Neuronal stem cell (in vitro differentiated cells): ENCODE data around the gene FNIP2.
"Not testable (repeated sequence)": the region's sequence is repeated elsewhere in the genome, so short reads cannot be mapped to it uniquely, and the experiment has no call there.

Experiments used
- DNase-seq: peaks from one replicate; pipeline ENCODE4 v3.0.0-alpha.2; 2013; ENCODE audit warnings: low spot score
- H2AFZ ChIP-seq: one replicate; pipeline ENCODE4 v1.6.1; 2013; ENCODE audit warnings: mild to moderate bottlenecking, low read length, inconsistent platforms
- H2AK5ac ChIP-seq: 2 replicates; pipeline ENCODE4 v1.6.1; 2013; ENCODE audit warnings: low read depth, mild to moderate bottlenecking, inconsistent platforms, low read length, moderate library complexity, mixed read lengths
- H2BK120ac ChIP-seq: 2 replicates; pipeline ENCODE4 v1.6.1; 2013; ENCODE audit warnings: low read depth, mild to moderate bottlenecking, inconsistent platforms, low read length, moderate library complexity, mixed read lengths
- H2BK12ac ChIP-seq: one replicate; pipeline ENCODE4 v1.6.1; 2013; ENCODE audit warnings: low read length, inconsistent platforms
- H2BK15ac ChIP-seq: 2 replicates; pipeline ENCODE4 v1.6.1; 2013; ENCODE audit warnings: mild to moderate bottlenecking, low read length, inconsistent platforms, mixed read lengths
- H2BK5ac ChIP-seq: one replicate; pipeline ENCODE4 v1.6.1; 2013; ENCODE audit warnings: inconsistent platforms, mild to moderate bottlenecking, low read length, moderate library complexity
- H3K14ac ChIP-seq: one replicate; pipeline ENCODE4 v1.6.1; 2013; ENCODE audit warnings: low read length, inconsistent platforms
- H3K18ac ChIP-seq: 2 replicates; pipeline ENCODE4 v1.6.1; 2013; ENCODE audit warnings: low read length, inconsistent platforms
- H3K23ac ChIP-seq: 2 replicates; pipeline ENCODE4 v1.6.1; 2013; ENCODE audit warnings: low read depth, mild to moderate bottlenecking, mixed read lengths, low read length, inconsistent platforms; ENCODE audit not compliant: poor library complexity
- H3K27ac ChIP-seq: replicated peaks from 3 replicates; pipeline ENCODE4 v1.5.1; 2013; ENCODE audit warnings: low read length, inconsistent platforms
- H3K27me3 ChIP-seq, 3 experiments: 2 replicates each; pipeline ENCODE4 v1.6.1; 2013; ENCODE audit warnings: low read length in 3 of 3, mild to moderate bottlenecking in 2 of 3, inconsistent platforms in 1 of 3, low read depth in 1 of 3, mixed read lengths in 1 of 3, moderate library complexity in 1 of 3; ENCODE audit not compliant: control insufficient read depth in 3 of 3, insufficient read depth in 3 of 3
- H3K36me3 ChIP-seq, 2 donors: replicated peaks in 1 of 2; 2 replicates each; pipeline ENCODE4 v1.6.1; 2013; ENCODE audit warnings: low read length in 2 of 2; ENCODE audit not compliant: control insufficient read depth in 2 of 2, insufficient read depth in 2 of 2
- H3K4ac ChIP-seq: 2 replicates; pipeline ENCODE4 v1.6.1; 2013; ENCODE audit warnings: inconsistent platforms, mild to moderate bottlenecking, low read length, moderate library complexity
- H3K4me1 ChIP-seq, 2 donors: 1 replicate in 1 of 2; 2 replicates in 1 of 2; pipeline ENCODE4 v1.6.1; 2013; ENCODE audit warnings: low read length in 2 of 2, low read depth in 1 of 2; ENCODE audit not compliant: control insufficient read depth in 2 of 2, insufficient read depth in 1 of 2
- H3K4me2 ChIP-seq: one replicate; pipeline ENCODE4 v1.6.1; 2013; ENCODE audit warnings: mild to moderate bottlenecking, low read length, inconsistent platforms; ENCODE audit not compliant: insufficient read depth, poor library complexity, severe bottlenecking
- H3K4me3 ChIP-seq, 2 donors: 2 replicates each; pipeline ENCODE4 v1.5.1; 2013; ENCODE audit warnings: low read length in 2 of 2, mild to moderate bottlenecking in 2 of 2, inconsistent platforms in 1 of 2, moderate library complexity in 1 of 2
- H3K79me1 ChIP-seq: one replicate; pipeline ENCODE4 v1.6.1; 2013; ENCODE audit warnings: low read depth, mild to moderate bottlenecking, inconsistent platforms, low read length, moderate library complexity
- H3K9ac ChIP-seq: one replicate; pipeline ENCODE4 v1.6.1; 2013; ENCODE audit warnings: mild to moderate bottlenecking, low read depth, low read length, inconsistent platforms; ENCODE audit not compliant: poor library complexity
- H3K9me3 ChIP-seq, 2 donors: replicated peaks in 1 of 2; 2 replicates each; pipeline versions ENCODE3 to v1.6.1; 2013; ENCODE audit warnings: low read length in 2 of 2, mild to moderate bottlenecking in 2 of 2, inconsistent platforms in 1 of 2, low read depth in 1 of 2, mixed read lengths in 1 of 2, moderate library complexity in 1 of 2; ENCODE audit not compliant: control insufficient read depth in 2 of 2, insufficient read depth in 1 of 2
- H4K8ac ChIP-seq: one replicate; pipeline ENCODE4 v1.6.1; 2013; ENCODE audit warnings: low read depth, mild to moderate bottlenecking, inconsistent platforms, low read length, moderate library complexity
- H4K91ac ChIP-seq: one replicate; pipeline ENCODE4 v1.6.1; 2013; ENCODE audit warnings: low read length, low read depth, mild to moderate bottlenecking, inconsistent platforms; ENCODE audit not compliant: poor library complexity
- whole genome bisulfite sequencing, 2 donors: extraction: QIAGEN DNeasy Blood & Tissue Kit; methylation state at CpG; one replicate each; pipeline ENCODE4 v1.1.7; 2013; ENCODE audit warnings: missing lambda C conversion rate in 2 of 2, mixed read lengths in 1 of 2; ENCODE audit not compliant: insufficient read length in 2 of 2, insufficient replicate concordance in 1 of 2; ENCODE audit errors: extremely low coverage in 2 of 2; 5-methylcytosine and 5-hydroxymethylcytosine counted together

FNIP2 gene

DNA sequence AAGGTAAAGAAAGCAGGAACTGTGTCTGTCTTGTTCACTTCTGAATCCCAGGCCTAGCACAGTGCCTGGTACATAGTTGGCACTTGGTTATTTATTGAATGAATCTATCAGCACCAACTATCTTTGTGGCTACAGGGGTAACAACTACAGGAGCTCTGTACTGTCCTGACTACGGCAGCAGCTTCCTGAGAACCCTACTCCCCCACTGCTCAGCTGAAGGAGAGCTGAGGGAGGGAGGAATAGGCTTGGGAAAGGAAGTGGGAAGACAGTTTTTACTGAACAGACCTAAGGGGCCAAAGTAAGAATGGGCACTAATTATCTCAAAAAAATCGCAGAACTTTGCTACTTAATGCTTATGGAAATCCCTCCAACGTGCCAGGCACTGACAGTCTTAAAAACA, 178.0 kb downstream of the FNIP2 start:
- no peak overlapping the region for H2BK12ac ChIP-seq
- H3K4me2 ChIP-seq: no peak overlapping the region
- no CpG with 5 or more reads among the region's 3 CpGs for WGBS, 2 donors

DNA sequence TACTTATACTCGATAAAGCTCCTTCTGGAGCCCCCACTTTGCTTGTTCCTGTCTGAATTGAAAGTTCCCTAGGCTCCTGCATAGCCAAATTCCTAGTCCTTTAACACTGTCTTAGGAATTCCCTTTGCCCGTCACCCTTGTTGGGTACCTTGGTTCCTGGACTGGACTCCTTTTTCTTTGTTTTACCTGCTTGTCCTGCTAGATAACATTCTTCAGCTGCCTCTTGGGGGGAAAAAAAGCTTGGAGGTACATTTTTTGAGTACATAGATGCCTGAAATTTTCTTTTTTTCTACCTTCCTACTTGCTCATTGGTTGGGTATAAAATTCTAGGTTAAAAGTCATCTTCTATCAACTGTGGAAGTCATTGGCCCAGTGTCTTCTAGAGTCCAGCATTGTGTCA, 179.2 kb downstream of the FNIP2 start:
- no peak overlapping the region for H3K4me2 ChIP-seq
- no peak overlapping the region for H2BK12ac ChIP-seq
- no peaks in the 10 kb centered on the region for H3K4me1 ChIP-seq
- no peak overlapping the region for H3K14ac ChIP-seq
- no peaks in the 10 kb centered on the region for H3K79me1 ChIP-seq
- H2BK120ac ChIP-seq: no peak overlapping the region
- H3K36me3 ChIP-seq: no peaks in the 10 kb centered on the region
- H3K23ac ChIP-seq: no peak overlapping the region
- no peak overlapping the region for H4K8ac ChIP-seq
- H2AFZ ChIP-seq: no peak overlapping the region
- H3K4ac ChIP-seq: no peak overlapping the region
- H3K9ac ChIP-seq: no peak overlapping the region
- no peak for DNase-seq
- no peak overlapping the region for H2BK5ac ChIP-seq
- no peak overlapping the region for H2AK5ac ChIP-seq
- H3K27me3 ChIP-seq: no peaks in the 10 kb centered on the region
- no peak overlapping the region for H3K27ac ChIP-seq
- H4K91ac ChIP-seq: no peak overlapping the region
- no CpG with 5 or more reads among the region's 2 CpGs for WGBS, 2 donors
- H3K4me3 ChIP-seq: no peak overlapping the region
- H2BK15ac ChIP-seq: no peak overlapping the region
- H3K18ac ChIP-seq: no peak overlapping the region
- H3K9me3 ChIP-seq: peaks cover 2 to 9% of the 10 kb centered on the region in 2 donors

More for the DNA sequence above, 178.0 kb downstream of the FNIP2 start:
- no peak overlapping the region for H2BK120ac ChIP-seq
- H3K4me1 ChIP-seq: no peaks in the 10 kb centered on the region
- H2BK15ac ChIP-seq: no peak overlapping the region
- no peaks in the 10 kb centered on the region for H3K79me1 ChIP-seq
- no peaks in the 10 kb centered on the region for H3K36me3 ChIP-seq
- H3K14ac ChIP-seq: no peak overlapping the region
- no peak overlapping the region for H4K91ac ChIP-seq
- H4K8ac ChIP-seq: no peak overlapping the region
- peaks cover 2% of the 10 kb centered on the region in 2 donors for H3K9me3 ChIP-seq
- no peak for DNase-seq
- H3K4ac ChIP-seq: no peak overlapping the region
- H3K18ac ChIP-seq: no peak overlapping the region
- H2AK5ac ChIP-seq: no peak overlapping the region
- H3K9ac ChIP-seq: no peak overlapping the region
- no peaks in the 10 kb centered on the region for H3K27me3 ChIP-seq
- H3K23ac ChIP-seq: no peak overlapping the region
- no peak overlapping the region for H2BK5ac ChIP-seq
- H2AFZ ChIP-seq: no peak overlapping the region
- H3K27ac ChIP-seq: no peak overlapping the region
- no peak overlapping the region for H3K4me3 ChIP-seq

DNA sequence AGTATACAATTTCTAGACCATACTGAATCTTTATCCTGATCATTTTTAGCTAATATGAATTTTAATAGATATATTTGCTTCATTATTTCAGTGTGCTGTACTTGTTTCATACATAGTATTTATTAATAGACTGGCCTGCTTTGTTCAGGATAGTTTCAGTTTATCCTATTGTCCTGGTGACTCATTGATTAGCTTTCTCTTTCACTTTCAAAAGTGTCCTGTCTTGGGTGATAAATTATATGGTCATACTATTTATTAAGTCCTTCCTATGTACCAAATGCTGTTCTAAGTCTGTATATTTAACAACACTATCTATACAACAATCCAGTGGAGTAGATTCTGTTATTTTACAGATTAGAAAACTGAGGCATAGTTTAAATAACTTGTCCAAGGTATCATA, 180.3 kb downstream of the FNIP2 start:
- no peaks in the 10 kb centered on the region for H3K79me1 ChIP-seq
- H4K8ac ChIP-seq: no peak overlapping the region
- no peak overlapping the region for H3K23ac ChIP-seq
- H3K4me1 ChIP-seq: no peaks in the 10 kb centered on the region
- H3K36me3 ChIP-seq: no peaks in the 10 kb centered on the region
- H3K4me2 ChIP-seq: no peak overlapping the region
- no peak overlapping the region for H2BK120ac ChIP-seq
- H4K91ac ChIP-seq: no peak overlapping the region
- no peak overlapping the region for H3K9ac ChIP-seq
- no peak overlapping the region for H2BK5ac ChIP-seq
- H3K4ac ChIP-seq: no peak overlapping the region
- H3K27ac ChIP-seq: no peak overlapping the region
- no peak for DNase-seq
- no peaks in the 10 kb centered on the region for H3K27me3 ChIP-seq
- H3K4me3 ChIP-seq: no peak overlapping the region
- H3K14ac ChIP-seq: no peak overlapping the region
- no peak overlapping the region for H2BK12ac ChIP-seq
- peaks cover 2 to 9% of the 10 kb centered on the region in 2 donors for H3K9me3 ChIP-seq
- no peak overlapping the region for H2AK5ac ChIP-seq
- H2AFZ ChIP-seq: no peak overlapping the region
- no peak overlapping the region for H2BK15ac ChIP-seq
- H3K18ac ChIP-seq: no peak overlapping the region

DNA sequence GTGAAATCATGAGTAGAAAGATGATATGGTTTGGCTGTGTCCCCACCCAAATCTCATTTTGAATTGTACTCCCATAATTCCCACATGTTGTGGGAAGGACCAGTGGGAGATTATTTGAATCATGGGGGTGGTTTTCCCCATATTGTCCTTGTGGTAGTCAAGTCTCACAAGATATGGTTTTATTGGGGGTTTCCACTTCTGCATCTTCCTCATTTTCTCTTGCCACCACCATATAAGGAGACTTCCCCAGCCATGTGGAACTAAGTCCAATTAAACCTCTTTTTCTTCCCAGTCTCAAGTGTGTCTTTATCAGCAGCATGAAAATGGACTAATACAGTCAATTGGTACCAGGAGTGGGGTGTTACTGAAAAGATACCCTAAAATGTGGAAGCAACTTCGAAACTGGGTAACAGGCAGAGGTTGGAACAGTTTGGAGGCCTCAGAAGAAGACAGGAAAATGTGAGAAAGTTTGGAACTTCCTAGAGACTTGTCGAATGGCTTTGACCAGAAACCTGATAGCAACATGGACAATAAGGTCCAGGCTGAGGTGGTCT, 183.5 kb downstream of the FNIP2 start:
- not testable (repeated sequence) for H3K79me1 ChIP-seq, H3K23ac ChIP-seq, DNase-seq, H3K4ac ChIP-seq, H3K27ac ChIP-seq, H3K4me3 ChIP-seq, H3K4me1 ChIP-seq, H3K9ac ChIP-seq, H2AFZ ChIP-seq, H2BK12ac ChIP-seq, H2BK15ac ChIP-seq, H3K36me3 ChIP-seq, H2BK5ac ChIP-seq, H3K18ac ChIP-seq, H4K91ac ChIP-seq, H2BK120ac ChIP-seq, H3K27me3 ChIP-seq, H4K8ac ChIP-seq, H3K4me2 ChIP-seq, H3K14ac ChIP-seq, H3K9me3 ChIP-seq, H2AK5ac ChIP-seq
- WGBS, 2 donors: no CpG with 5 or more reads among the region's 2 CpGs
